ENCODE results near the gene KCTD7. TPM values are rescaled to one million over a fixed set of nuclear protein-coding genes. Genes with fewer than 3 reads are reported as not detected.
"Not testable (repeated sequence)": the region's sequence is repeated elsewhere in the genome, so short reads cannot be mapped to it uniquely, and the experiment has no call there.

The KCTD7 gene
- total RNA-seq (10 to 100 TPM in 2 of 5 donors, 1 to 10 TPM in 3; 1.7 to 17.5 (median 7.4) TPM), polyA plus RNA-seq (1 to 10 TPM; 2.7 to 5.0 (median 4.0) TPM)
- long read RNA-seq, donor 1, full-length matches to known transcripts = 3 of 3 reads
- long read RNA-seq, donor 1, partial matches to known transcripts = 0 of 3 reads
- long read RNA-seq, donor 1, other reads (novel, unspliced or antisense) = 0 of 3 reads
- long read RNA-seq, donor 2, full-length matches to known transcripts = 3 of 3 reads
- long read RNA-seq, donor 2, partial matches to known transcripts = 0 of 3 reads
- long read RNA-seq, donor 2, other reads (novel, unspliced or antisense) = 0 of 3 reads
- long read RNA-seq, donor 3, full-length matches to known transcripts = 3 of 3 reads
- long read RNA-seq, donor 3, partial matches to known transcripts = 0 of 3 reads
- long read RNA-seq, donor 3, other reads (novel, unspliced or antisense) = 0 of 3 reads
- long read RNA-seq, donor 4, full-length matches to known transcripts = 1 of 1 reads
- long read RNA-seq, donor 4, partial matches to known transcripts = 0 of 1 reads
- long read RNA-seq, donor 4, other reads (novel, unspliced or antisense) = 0 of 1 reads
- long read RNA-seq, donor 5, full-length matches to known transcripts = 3 of 13 reads
- long read RNA-seq, donor 5, partial matches to known transcripts = 10 of 13 reads
- long read RNA-seq, donor 5, other reads (novel, unspliced or antisense) = 0 of 13 reads
- long read RNA-seq, donor 6, full-length matches to known transcripts = 8 of 8 reads
- long read RNA-seq, donor 6, partial matches to known transcripts = 0 of 8 reads
- long read RNA-seq, donor 6, other reads (novel, unspliced or antisense) = 0 of 8 reads
- long read RNA-seq, donor 7, full-length matches to known transcripts = 6 of 6 reads
- long read RNA-seq, donor 7, partial matches to known transcripts = 0 of 6 reads
- long read RNA-seq, donor 7, other reads (novel, unspliced or antisense) = 0 of 6 reads
- long read RNA-seq, donor 8, full-length matches to known transcripts = 4 of 16 reads
- long read RNA-seq, donor 8, partial matches to known transcripts = 12 of 16 reads
- long read RNA-seq, donor 8, other reads (novel, unspliced or antisense) = 0 of 16 reads
- long read RNA-seq, donor 9, full-length matches to known transcripts = 2 of 2 reads
- long read RNA-seq, donor 9, partial matches to known transcripts = 0 of 2 reads
- long read RNA-seq, donor 9, other reads (novel, unspliced or antisense) = 0 of 2 reads
- long read RNA-seq, donor 10, full-length matches to known transcripts = 1 of 1 reads
- long read RNA-seq, donor 10, partial matches to known transcripts = 0 of 1 reads
- long read RNA-seq, donor 10, other reads (novel, unspliced or antisense) = 0 of 1 reads

- H3K4me1 ChIP-seq = peaks cover 8 to 51% (median 26%) of the 10 kb centered on the region in 4 donors
- H3K27me3 ChIP-seq = no peaks in the 10 kb centered on the region
- peak; percentile 98 to 99 (median 99) for TF ChIP-seq POLR2AphosphoS5 (IDR thresholded peaks at IDR 0.05)
- TF ChIP-seq EP300 (IDR thresholded peaks at IDR 0.05) = no peak
- peak in 2 of 4 donors; percentile 92 to 93 for TF ChIP-seq POLR2A (IDR thresholded peaks at IDR 0.05)
- TF ChIP-seq CTCF (IDR thresholded peaks at IDR 0.05) = no peak
- H3K9me3 ChIP-seq = no peaks in the 10 kb centered on the region
- intact Hi-C loops (cut with DNase I; ENCODE audit: low total_unique reads) = no loop called here
- WGBS, 5 donors = 0% methylated on average over 35 to 93 of the region's 93 CpGs
- DNase-seq = peak; percentile 98 to 100
- peak within 1 kb of the TSS; percentile 92 to 99 (median 97) for H3K27ac ChIP-seq
- peak within 1 kb of the TSS; percentile 66 to 87 (median 80) for H3K4me3 ChIP-seq
- peaks cover 5 to 6% (median 6%) of the 10 kb centered on the region in 4 donors for H3K36me3 ChIP-seq
Measured at GRCh38 chr7:66628361-66629221, at the start of gene KCTD7. KCTD7 (plus strand) TSS chr7:66628881; CDS start chr7:66629065, 184 bp downstream.

- H3K4me3 ChIP-seq; H3K27ac ChIP-seq; intact Hi-C loops (cut with DNase I; ENCODE audit: low total_unique reads); H3K27me3 ChIP-seq; DNase-seq; H3K9me3 ChIP-seq: not testable (repeated sequence)
- peaks cover 0 to 48% (median 36%) of the 10 kb centered on the region in 4 donors for H3K36me3 ChIP-seq
- WGBS, 5 donors = 48 to 82% (median 70%) methylated on average over 1 of the region's 1 CpG
- H3K4me1 ChIP-seq = peaks cover 0 to 46% (median 26%) of the 10 kb centered on the region in 4 donors
Measured at GRCh38 chr7:66580380-66580779, 48.3 kb upstream of the KCTD7 start.

DNA sequence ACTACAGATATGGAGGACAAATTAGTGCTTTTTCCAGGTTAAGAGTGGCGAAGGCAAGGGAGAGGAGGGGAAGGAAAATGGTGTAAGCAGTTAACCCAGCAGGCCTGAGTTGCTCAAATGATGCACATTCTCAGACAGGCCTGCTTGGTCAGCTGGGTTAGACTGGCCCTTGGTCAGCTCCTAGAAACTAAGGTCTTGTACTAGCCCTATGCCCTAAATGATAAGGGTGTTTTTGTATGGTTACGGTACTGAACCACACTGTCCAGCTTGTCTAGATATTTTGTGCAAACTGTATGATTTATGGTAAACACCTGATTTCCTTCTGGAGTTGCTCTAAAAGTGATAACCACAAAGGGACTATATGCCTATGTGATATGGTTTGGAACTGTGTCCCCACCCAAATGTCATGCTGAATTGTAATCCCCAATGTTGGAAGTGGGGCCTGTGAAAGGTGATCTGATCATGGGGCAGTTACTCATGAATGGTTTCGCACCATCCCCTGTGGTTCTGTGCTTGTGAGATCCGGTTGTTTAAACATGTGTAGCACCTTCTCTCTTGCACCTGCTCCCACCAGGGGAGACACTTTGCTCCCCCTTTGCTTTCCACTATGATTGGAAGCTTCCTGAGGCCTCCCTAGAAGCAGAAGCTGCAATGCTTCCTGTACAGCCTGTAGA lies 45.7 kb upstream of the KCTD7 start:
- H3K4me1 ChIP-seq = peaks cover 10 to 57% (median 34%) of the 10 kb centered on the region in 4 donors

GRCh38 chr7:66583490-66584110 lies 45.1 kb upstream of the KCTD7 start:
- TF ChIP-seq POLR2A (IDR thresholded peaks at IDR 0.05) (no peak), POLR2AphosphoS5 (IDR thresholded peaks at IDR 0.05) (no peak), CTCF (IDR thresholded peaks at IDR 0.05) (no peak), EP300 (IDR thresholded peaks at IDR 0.05) (no peak)

More for the DNA sequence above, 45.7 kb upstream of the KCTD7 start:
- intact Hi-C loops (cut with DNase I; ENCODE audit: low total_unique reads); DNase-seq; H3K4me3 ChIP-seq; H3K27ac ChIP-seq; H3K27me3 ChIP-seq; H3K9me3 ChIP-seq: not testable (repeated sequence)
- peaks cover 0 to 43% (median 37%) of the 10 kb centered on the region in 4 donors for H3K36me3 ChIP-seq
- WGBS, 5 donors = 61 to 92% (median 76%) methylated on average over 4 of the region's 4 CpGs

More at GRCh38 chr7:66583490-66584110, 45.1 kb upstream of the KCTD7 start:
- DNase-seq = no peak
- Histone ChIP-seq H3K9me3 (no peaks in the 10 kb centered on the region), H3K4me1 (peaks cover 11 to 57% (median 32%) of the 10 kb centered on the region in 4 donors), H3K27ac (no peak overlapping the region), H3K36me3 (peaks cover 0 to 43% (median 37%) of the 10 kb centered on the region in 4 donors), H3K27me3 (no peaks in the 10 kb centered on the region), H3K4me3 (no peak overlapping the region)
- intact Hi-C loops (cut with DNase I; ENCODE audit: low total_unique reads) = no loop called here
- 87 to 97% (median 91%) methylated on average over 2 of the region's 2 CpGs for WGBS, 5 donors

All from stomach (tissue), 19 donors.